KMS-11 (cell line): ENCODE measurements around the gene SIGLEC10.
"Not testable (repeated sequence)": the region's sequence is repeated elsewhere in the genome, so short reads cannot be mapped to it uniquely, and the experiment has no call there.

Experiments
- H2AFZ ChIP-seq: fragments of 200-600 bp; sonication (generic); 2 replicates; pipeline ENCODE4 v1.6.1; 2016; ENCODE audit warnings: antibody characterized with exemption, mixed run types, low read depth
- H3K27ac ChIP-seq: fragments of 200-600 bp; sonication (generic); 2 replicates; pipeline ENCODE4 v1.6.1; 2016; ENCODE audit warnings: mild to moderate bottlenecking, mixed run types
- H3K27me3 ChIP-seq: fragments of 200-600 bp; sonication (generic); 2 replicates; pipeline ENCODE4 v1.6.1; 2017; ENCODE audit warnings: mild to moderate bottlenecking, low read depth, mixed run types, moderate library complexity; ENCODE audit not compliant: insufficient read depth
- H3K36me3 ChIP-seq: fragments of 200-600 bp; sonication (generic); 2 replicates; pipeline ENCODE4 v1.6.1; 2017; ENCODE audit warnings: mild to moderate bottlenecking, mixed run types; ENCODE audit not compliant: insufficient read depth
- H3K4me1 ChIP-seq: fragments of 200-600 bp; sonication (generic); 2 replicates; pipeline ENCODE4 v1.6.1; 2016; ENCODE audit warnings: mild to moderate bottlenecking, low read depth, mixed run types; ENCODE audit not compliant: poor library complexity, severe bottlenecking
- H3K4me2 ChIP-seq: fragments of 200-600 bp; sonication (generic); 2 replicates; pipeline ENCODE4 v1.7.0; 2016; ENCODE audit warnings: mild to moderate bottlenecking, mixed run types
- H3K4me3 ChIP-seq: fragments of 200-600 bp; sonication (generic); IDR thresholded peaks from 2 replicates; pipeline ENCODE4 v1.6.1; 2017; ENCODE audit warnings: low read depth, low read length, mixed read lengths; ENCODE audit not compliant: insufficient read depth
- H3K79me2 ChIP-seq: fragments of 200-600 bp; sonication (generic); 2 replicates; pipeline ENCODE4 v1.6.1; 2016; ENCODE audit warnings: low read depth, mixed run types; ENCODE audit not compliant: insufficient read depth
- H3K9ac ChIP-seq: fragments of 200-600 bp; sonication (generic); 2 replicates; pipeline ENCODE4 v1.6.1; 2016; ENCODE audit warnings: mild to moderate bottlenecking, mixed run types
- H4K20me1 ChIP-seq: fragments of 200-600 bp; sonication (generic); 2 replicates; pipeline ENCODE4 v1.6.1; 2016; ENCODE audit warnings: mild to moderate bottlenecking, mixed run types; ENCODE audit not compliant: insufficient read depth
- CTCF ChIP-seq: fragments of 200-600 bp; sonication (generic); conservative IDR thresholded peaks from 2 replicates; pipeline ENCODE4 v1.6.1; 2017; ENCODE audit warnings: low read depth, mild to moderate bottlenecking, antibody characterized with exemption, low read length, moderate library complexity, mixed read lengths

Gene SIGLEC10

GRCh38 chr19:51448411-51449016, 31.1 kb upstream of the SIGLEC10 start:
- Histone ChIP-seq H3K4me3 (no peak overlapping the region), H3K27me3 (no peaks in the 10 kb centered on the region), H3K27ac (no peak overlapping the region), H4K20me1 (no peaks in the 10 kb centered on the region), H3K36me3 (no peaks in the 10 kb centered on the region), H3K9ac (no peak overlapping the region), H2AFZ (no peak overlapping the region), H3K79me2 (no peaks in the 10 kb centered on the region), H3K4me1 (no peaks in the 10 kb centered on the region), H3K4me2 (no peak overlapping the region)
- TF ChIP-seq CTCF: no peak

- H3K27ac ChIP-seq: no peak overlapping the region
- no peaks in the 10 kb centered on the region for H3K36me3 ChIP-seq
- TF ChIP-seq CTCF: no peak
- no peak overlapping the region for H2AFZ ChIP-seq
- no peaks in the 10 kb centered on the region for H3K4me1 ChIP-seq
- H3K79me2 ChIP-seq: no peaks in the 10 kb centered on the region
- H3K4me3 ChIP-seq: no peak overlapping the region
- H3K27me3 ChIP-seq: no peaks in the 10 kb centered on the region
- H3K4me2 ChIP-seq: no peak overlapping the region
- H4K20me1 ChIP-seq: no peaks in the 10 kb centered on the region
- H3K9ac ChIP-seq: no peak overlapping the region
These were observed 30.6 kb upstream of the SIGLEC10 start for GRCh38 chr19:51448011-51448410.

- not testable (repeated sequence) for H3K79me2 ChIP-seq, H3K27ac ChIP-seq, H3K4me3 ChIP-seq, H3K36me3 ChIP-seq, H3K4me1 ChIP-seq, H3K4me2 ChIP-seq, H3K9ac ChIP-seq, H4K20me1 ChIP-seq, H3K27me3 ChIP-seq, H2AFZ ChIP-seq
These were observed 30.1 kb upstream of the SIGLEC10 start for GRCh38 chr19:51447510-51447909.

- Histone ChIP-seq H3K27ac (no peak overlapping the region), H3K36me3 (no peaks in the 10 kb centered on the region), H3K79me2 (no peaks in the 10 kb centered on the region), H4K20me1 (no peaks in the 10 kb centered on the region), H3K4me1 (no peaks in the 10 kb centered on the region), H3K27me3 (0 out of 2 replicates have a peak, but pooled peaks cover 2% of the 10 kb centered on the region), H2AFZ (no peak overlapping the region), H3K4me2 (no peak overlapping the region), H3K4me3 (no peak overlapping the region), H3K9ac (no peak overlapping the region)
- no peak for TF ChIP-seq CTCF
These were observed 24.3 kb upstream of the SIGLEC10 start for GRCh38 chr19:51441410-51442390.
